GM12873 (cell line): ENCODE measurements around the gene GLYATL1.

Source experiments
- TF ChIP-seq, protein P1 (sequence below): IDR thresholded peaks from 2 replicates; pipeline ENCODE4 v1.5.1; 2012; ENCODE audit warnings: low read depth, mild to moderate bottlenecking, moderate library complexity, low read length, control low read depth; ENCODE audit not compliant: insufficient read depth; ENCODE audit errors: missing control alignments

The GLYATL1 gene

DNA sequence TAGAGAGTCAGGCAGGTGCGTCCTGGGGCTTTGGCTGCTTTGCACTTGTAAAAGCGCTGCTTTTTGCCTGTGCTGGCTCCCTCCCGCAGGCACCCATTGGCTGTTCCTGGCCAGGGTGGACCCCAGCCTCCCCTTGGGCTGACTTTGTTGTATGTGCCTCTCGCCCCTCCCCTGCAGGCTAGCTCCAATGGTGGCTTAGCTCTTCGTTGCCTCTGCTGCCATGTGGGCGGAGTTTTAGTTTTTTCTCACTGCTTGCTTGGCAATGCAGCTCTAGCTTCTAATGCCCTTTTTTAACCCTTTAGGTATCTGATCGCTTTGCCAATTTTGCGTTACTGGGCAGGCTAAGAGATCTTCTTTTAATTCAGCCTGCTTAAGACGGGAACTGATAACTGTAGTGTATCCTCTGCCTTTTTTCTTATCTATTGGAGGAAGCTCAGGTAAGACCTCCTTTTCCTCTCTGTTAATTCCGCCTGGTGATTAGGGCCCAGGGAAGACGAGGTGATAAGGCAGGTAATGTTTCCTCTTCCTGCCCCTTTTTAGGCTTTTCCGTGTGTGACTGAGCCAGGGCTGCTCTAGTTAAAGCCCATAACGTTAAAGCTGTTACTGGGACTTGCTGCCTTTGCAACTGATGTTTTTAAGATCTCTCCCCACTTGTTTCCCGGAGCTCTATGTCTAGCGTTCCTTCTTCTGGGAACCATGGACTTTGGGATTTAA, 11.7 kb upstream of the GLYATL1 start:
- TF ChIP-seq, protein P1, sequence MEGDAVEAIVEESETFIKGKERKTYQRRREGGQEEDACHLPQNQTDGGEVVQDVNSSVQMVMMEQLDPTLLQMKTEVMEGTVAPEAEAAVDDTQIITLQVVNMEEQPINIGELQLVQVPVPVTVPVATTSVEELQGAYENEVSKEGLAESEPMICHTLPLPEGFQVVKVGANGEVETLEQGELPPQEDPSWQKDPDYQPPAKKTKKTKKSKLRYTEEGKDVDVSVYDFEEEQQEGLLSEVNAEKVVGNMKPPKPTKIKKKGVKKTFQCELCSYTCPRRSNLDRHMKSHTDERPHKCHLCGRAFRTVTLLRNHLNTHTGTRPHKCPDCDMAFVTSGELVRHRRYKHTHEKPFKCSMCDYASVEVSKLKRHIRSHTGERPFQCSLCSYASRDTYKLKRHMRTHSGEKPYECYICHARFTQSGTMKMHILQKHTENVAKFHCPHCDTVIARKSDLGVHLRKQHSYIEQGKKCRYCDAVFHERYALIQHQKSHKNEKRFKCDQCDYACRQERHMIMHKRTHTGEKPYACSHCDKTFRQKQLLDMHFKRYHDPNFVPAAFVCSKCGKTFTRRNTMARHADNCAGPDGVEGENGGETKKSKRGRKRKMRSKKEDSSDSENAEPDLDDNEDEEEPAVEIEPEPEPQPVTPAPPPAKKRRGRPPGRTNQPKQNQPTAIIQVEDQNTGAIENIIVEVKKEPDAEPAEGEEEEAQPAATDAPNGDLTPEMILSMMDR: no peak

DNA sequence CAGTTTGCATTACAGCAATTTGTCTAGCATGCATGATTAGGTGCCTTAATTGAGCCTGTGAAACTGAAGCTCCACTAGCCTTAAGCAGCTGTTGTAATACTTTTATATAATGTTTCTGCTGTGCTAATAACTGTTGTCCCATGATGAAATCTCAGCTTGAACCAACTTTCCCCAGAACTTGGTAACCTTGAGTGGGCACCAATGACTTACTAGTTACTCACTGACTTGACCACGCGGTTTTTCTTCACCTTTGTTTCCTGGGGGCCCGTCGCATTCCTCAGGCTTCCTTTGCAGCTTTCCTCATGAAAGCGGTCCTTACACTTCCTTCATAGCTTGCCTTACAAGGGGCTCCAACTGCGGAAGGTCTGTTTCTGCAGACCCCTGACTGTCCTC, 11.2 kb upstream of the GLYATL1 start:
- TF ChIP-seq, protein P1: no peak

DNA sequence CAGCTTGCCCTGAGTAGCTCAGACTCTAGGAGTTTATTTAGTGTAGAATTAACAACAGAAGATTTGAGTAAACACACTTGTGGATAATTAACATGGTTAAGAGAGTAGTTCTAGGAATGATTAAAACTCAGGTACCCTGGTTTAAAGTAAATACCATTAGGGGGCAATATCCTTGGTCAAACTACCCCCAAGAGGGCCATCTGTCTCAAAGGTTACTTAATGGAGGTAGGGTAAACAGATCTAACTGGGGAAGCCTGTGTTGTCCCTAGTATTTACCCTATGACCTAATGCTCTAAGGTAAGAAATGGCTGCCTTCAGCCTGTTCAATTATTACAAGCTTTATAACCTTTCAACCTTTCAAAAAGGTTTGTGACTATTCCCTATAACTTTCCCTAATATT, 10.6 kb upstream of the GLYATL1 start:
- TF ChIP-seq, protein P1: no peak

DNA sequence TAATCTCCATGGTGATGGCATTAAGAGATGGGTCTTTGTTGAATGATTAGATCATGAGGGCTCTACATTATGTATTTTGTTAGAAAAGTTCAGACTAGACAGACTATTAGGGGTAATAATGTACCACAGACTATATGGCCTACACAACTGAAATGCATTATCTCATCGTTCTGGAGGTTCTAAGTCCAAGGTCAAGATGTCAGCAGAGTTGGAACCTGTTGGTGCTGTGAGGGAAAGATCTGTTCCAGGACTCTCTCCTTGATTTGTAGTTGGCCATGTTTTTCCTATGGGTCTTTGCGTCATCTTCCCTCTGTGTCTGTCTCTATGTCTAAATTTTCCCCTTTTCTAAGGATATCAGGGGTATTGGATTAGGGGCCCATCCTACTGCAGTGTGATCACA, 8.4 kb upstream of the GLYATL1 start:
- TF ChIP-seq, protein P1: no peak

DNA sequence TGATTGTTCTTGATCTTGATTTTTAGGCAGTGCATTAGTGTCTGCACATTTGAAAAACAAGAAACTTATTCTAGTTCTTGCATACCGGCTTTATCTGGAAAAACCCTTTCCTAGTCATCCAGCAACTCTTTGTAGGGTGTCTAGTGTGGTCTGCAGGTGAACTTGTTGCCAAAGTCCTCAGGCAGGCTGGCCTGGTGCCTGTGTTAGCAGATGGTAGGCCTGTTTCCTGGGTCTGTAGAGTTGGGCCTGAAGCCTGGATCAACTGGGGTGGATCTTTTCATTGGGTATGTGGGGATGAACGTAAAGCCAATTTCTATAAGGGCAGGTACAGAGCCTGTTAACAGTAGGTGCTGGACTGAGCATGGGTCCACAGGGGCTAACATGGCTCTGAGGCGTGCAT, 5.6 kb upstream of the GLYATL1 start:
- TF ChIP-seq, protein P1: no peak

DNA sequence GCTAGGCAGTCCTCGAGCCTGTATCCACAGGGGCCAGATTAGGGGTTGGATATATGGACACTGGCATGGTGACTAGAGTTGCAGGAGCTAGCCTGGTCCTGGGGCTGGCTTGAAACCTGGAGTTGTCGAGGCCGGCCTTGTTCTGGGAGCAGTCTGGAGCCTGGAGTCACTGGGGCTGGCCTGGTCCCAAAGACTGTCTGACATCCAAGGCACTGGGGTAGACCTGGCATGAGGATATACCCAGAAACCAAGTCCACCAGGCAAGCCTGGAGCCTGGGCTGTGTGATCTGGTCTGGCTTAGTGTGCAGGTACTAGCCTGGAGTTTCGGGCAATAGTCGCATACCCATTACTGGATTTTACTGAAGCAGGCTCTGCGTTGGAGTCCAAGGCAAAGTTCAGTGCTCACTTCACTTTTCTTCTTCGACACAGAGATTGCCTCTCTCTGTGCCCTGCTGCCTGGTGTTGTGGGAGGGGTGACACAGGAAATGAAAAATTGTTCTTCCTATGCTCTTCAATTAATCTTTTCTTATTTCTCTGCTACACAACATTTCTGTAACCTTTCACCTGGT, 4.3 kb upstream of the GLYATL1 start:
- TF ChIP-seq, protein P1: no peak

DNA sequence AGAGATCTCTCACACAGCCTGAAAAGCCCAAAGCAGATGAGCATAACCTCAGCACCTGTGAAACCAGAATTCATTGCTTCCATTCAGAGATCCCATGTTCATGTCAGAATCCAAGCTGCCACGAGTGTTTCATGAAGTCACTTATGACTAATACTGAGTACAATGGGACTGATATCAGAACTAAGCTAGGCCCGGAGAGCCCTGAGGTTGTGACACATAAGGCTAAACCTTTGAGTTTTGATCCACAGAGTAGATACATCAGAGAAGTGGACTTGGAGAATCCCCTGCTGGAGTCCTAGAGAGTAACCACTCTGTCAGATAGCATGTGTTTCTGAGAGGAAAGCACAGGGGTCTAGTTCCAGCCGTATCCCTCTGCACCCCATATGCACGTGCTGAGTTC, 890 bp upstream of the GLYATL1 start:
- TF ChIP-seq, protein P1: no peak
